HL-60 (cell line): ENCODE data around the gene BCAS3.

ENCODE experiments used
- DNase-seq, 2 experiments: peaks; one replicate each; pipeline ENCODE4 v3.0.0-alpha.2; 2010 to 2020; ENCODE audit warnings: low read depth in 1 of 2, low spot score in 1 of 2
- H3K27ac ChIP-seq: fragments of 250-450 bp; sonication (Bioruptor Pico); replicated peaks from 2 replicates; pipeline ENCODE4 v1.5.1; 2020; ENCODE audit warnings: mild to moderate bottlenecking, moderate library complexity
- H3K27me3 ChIP-seq: fragments of 250-450 bp; sonication (Bioruptor Pico); 2 replicates; pipeline ENCODE4 v1.5.1; 2021; ENCODE audit warnings: mild to moderate bottlenecking, moderate library complexity; ENCODE audit not compliant: insufficient read depth, poor library complexity, severe bottlenecking
- H3K4me3 ChIP-seq: replicated peaks from 2 replicates; pipeline ENCODE4 v1.5.1; 2011; ENCODE audit warnings: mild to moderate bottlenecking, control low read depth, low read length; ENCODE audit not compliant: insufficient read depth
- GABPA ChIP-seq: IDR thresholded peaks from 2 replicates; pipeline ENCODE4 v1.6.1; 2012; ENCODE audit warnings: low read depth
- POLR2AphosphoS5 ChIP-seq: IDR thresholded peaks from 2 replicates; pipeline ENCODE4 v1.6.1; 2012; ENCODE audit warnings: low read depth
- SPI1 ChIP-seq: IDR thresholded peaks from 2 replicates; pipeline ENCODE4 v1.6.1; 2012; ENCODE audit warnings: low read depth, mild to moderate bottlenecking, borderline replicate concordance
- TF ChIP-seq, protein P1 (sequence below): IDR thresholded peaks from one replicate; pipeline ENCODE4 v1.5.1; 2011; ENCODE audit warnings: low read length, control low read depth, inconsistent platforms; ENCODE audit not compliant: insufficient read depth
- TF ChIP-seq, protein P2 (sequence below): IDR thresholded peaks from 2 replicates; pipeline ENCODE4 v1.6.1; 2012; ENCODE audit warnings: low read depth; ENCODE audit not compliant: insufficient replicate concordance

Gene BCAS3

DNA sequence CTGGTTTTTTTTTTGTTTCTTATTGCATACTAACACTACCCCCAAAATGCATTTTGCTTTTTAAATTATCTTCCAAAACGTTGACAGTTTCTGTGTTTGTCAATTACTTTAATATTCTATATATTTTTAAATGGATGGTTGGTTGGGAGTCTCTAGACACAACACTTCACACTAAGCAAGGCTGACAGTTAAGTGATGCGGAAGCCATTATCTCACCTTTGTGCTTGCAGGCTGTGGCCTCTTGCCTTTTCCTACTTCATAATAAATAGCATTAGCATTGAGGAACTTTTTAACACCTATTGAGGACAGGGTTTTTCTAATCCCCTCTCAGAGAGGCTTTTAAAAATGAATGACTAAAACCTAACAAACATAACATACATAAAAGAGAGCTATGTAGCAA is 441.2 kb downstream of the BCAS3 start:
- TF ChIP-seq, protein P1, sequence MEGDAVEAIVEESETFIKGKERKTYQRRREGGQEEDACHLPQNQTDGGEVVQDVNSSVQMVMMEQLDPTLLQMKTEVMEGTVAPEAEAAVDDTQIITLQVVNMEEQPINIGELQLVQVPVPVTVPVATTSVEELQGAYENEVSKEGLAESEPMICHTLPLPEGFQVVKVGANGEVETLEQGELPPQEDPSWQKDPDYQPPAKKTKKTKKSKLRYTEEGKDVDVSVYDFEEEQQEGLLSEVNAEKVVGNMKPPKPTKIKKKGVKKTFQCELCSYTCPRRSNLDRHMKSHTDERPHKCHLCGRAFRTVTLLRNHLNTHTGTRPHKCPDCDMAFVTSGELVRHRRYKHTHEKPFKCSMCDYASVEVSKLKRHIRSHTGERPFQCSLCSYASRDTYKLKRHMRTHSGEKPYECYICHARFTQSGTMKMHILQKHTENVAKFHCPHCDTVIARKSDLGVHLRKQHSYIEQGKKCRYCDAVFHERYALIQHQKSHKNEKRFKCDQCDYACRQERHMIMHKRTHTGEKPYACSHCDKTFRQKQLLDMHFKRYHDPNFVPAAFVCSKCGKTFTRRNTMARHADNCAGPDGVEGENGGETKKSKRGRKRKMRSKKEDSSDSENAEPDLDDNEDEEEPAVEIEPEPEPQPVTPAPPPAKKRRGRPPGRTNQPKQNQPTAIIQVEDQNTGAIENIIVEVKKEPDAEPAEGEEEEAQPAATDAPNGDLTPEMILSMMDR = no peak
- TF ChIP-seq SPI1 (no peak), POLR2AphosphoS5 (no peak), GABPA (no peak)
- TF ChIP-seq, protein P2, sequence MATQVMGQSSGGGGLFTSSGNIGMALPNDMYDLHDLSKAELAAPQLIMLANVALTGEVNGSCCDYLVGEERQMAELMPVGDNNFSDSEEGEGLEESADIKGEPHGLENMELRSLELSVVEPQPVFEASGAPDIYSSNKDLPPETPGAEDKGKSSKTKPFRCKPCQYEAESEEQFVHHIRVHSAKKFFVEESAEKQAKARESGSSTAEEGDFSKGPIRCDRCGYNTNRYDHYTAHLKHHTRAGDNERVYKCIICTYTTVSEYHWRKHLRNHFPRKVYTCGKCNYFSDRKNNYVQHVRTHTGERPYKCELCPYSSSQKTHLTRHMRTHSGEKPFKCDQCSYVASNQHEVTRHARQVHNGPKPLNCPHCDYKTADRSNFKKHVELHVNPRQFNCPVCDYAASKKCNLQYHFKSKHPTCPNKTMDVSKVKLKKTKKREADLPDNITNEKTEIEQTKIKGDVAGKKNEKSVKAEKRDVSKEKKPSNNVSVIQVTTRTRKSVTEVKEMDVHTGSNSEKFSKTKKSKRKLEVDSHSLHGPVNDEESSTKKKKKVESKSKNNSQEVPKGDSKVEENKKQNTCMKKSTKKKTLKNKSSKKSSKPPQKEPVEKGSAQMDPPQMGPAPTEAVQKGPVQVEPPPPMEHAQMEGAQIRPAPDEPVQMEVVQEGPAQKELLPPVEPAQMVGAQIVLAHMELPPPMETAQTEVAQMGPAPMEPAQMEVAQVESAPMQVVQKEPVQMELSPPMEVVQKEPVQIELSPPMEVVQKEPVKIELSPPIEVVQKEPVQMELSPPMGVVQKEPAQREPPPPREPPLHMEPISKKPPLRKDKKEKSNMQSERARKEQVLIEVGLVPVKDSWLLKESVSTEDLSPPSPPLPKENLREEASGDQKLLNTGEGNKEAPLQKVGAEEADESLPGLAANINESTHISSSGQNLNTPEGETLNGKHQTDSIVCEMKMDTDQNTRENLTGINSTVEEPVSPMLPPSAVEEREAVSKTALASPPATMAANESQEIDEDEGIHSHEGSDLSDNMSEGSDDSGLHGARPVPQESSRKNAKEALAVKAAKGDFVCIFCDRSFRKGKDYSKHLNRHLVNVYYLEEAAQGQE = no peak
- DNase-seq = no peak
- no peaks in the 10 kb centered on the region for H3K27me3 ChIP-seq
- no peak overlapping the region for H3K27ac ChIP-seq
- H3K4me3 ChIP-seq = no peak overlapping the region

DNA sequence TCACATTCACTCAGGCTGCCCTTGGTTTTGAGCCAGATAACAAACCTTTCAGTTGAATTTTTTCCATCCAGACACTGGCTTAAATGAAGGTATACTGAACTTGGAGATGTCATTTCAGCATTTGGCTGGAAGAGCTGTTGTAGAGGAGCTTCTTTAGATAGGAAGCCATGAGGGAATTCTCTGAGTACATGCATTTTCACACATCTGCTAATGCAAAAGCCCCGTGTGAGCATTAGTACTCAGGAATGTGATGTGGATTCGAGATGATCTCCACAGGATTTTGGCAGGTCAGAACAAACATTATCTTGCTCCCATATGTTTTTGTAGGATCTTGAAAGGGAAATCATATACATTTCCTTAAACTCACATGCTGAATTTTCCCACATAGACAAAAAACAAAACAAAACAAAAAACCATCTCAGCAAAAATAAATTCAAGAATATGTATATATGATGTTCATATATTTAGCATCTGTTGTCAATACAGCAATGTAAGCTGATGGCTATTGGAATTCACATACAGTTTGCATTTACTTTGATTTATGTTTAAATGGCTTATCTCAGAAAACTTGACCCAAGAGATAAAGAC is 444.8 kb downstream of the BCAS3 start:
- Histone ChIP-seq H3K27me3 (no peaks in the 10 kb centered on the region), H3K27ac (no peak overlapping the region), H3K4me3 (no peak overlapping the region)
- DNase-seq = no peak
- TF ChIP-seq, protein P2 = no peak
- TF ChIP-seq POLR2AphosphoS5 (no peak), GABPA (no peak), SPI1 (no peak)
- TF ChIP-seq, protein P1 = no peak

DNA sequence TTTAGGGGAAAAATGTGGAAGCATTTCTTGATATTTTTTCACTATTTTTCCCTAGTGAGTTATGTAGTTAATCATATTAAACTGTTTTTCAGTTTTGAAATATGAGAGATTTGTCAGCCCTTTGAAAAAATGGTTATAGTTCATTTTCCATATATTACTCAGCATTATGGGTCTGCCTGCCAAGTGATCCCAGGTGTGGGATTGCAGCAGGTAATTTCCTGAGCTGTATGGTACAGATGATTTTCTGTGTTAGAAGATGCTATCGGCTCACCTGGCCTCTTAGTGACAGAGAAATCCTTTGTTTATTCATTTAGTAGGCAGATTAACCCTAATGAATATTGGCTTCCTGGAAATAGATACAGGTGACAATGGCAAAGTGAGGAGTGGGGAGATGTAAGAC is 446.9 kb downstream of the BCAS3 start:
- no peak overlapping the region for H3K4me3 ChIP-seq
- H3K27me3 ChIP-seq = no peaks in the 10 kb centered on the region
- no peak for DNase-seq
- TF ChIP-seq, protein P1 = no peak
- TF ChIP-seq GABPA = no peak
- no peak for TF ChIP-seq POLR2AphosphoS5
- TF ChIP-seq SPI1 = no peak
- TF ChIP-seq, protein P2 = no peak
- no peak overlapping the region for H3K27ac ChIP-seq
